Smooth muscle cell (in vitro differentiated cells): ENCODE measurements around the gene MIR17HG. TPM values are rescaled to one million over a fixed set of nuclear protein-coding genes. Genes with fewer than 3 reads are reported as not detected.

ENCODE experiments used
- microRNA counts: library from miRNA; unstranded; fragments of <30 nt; microRNA quantifications from one replicate; lab custom pipeline; 2016
- polyA plus RNA-seq: library from polyadenylated mRNA; unstranded; fragments of >200 nt; fragmentation: Nextera tagmentation; extraction: Ambion mirVana; gene quantifications from 2 replicates; pipeline ENCODE4 v1.2.1, GENCODE V29; 2016
- total RNA-seq: library from RNA; depleted of rRNA; stranded (reverse); fragments of >200 nt; gene quantifications from 2 replicates; pipeline ENCODE4 v1.2.3, GENCODE V29; 2014

Gene MIR17HG
- total and polyA plus RNA-seq, 2 experiments from 2014 or later = 0.07 to 0.54 TPM

MicroRNA genes within 50 kb of the gene (microRNA counts, 767-probe panel; counts per million panel counts)
- microRNA hsa-miR-18a-5p (lab: Ali Mortazavi, UCI) = 2,548 counts per million, percentile 11 among the panel's probes with 10 or more counts
- microRNA hsa-miR-19a-3p (lab: Ali Mortazavi, UCI) = 4,586 counts per million, percentile 19 among the panel's probes with 10 or more counts
- microRNA hsa-miR-19b-3p (lab: Ali Mortazavi, UCI) = 6,930 counts per million, percentile 37 among the panel's probes with 10 or more counts
- microRNA hsa-miR-20a-5p+hsa-miR-20b-5p (lab: Ali Mortazavi, UCI) = 8,806 counts per million, percentile 65 among the panel's probes with 10 or more counts
- 7,318 counts per million, percentile 46 among the panel's probes with 10 or more counts for microRNA hsa-miR-92a-3p (lab: Ali Mortazavi, UCI)

Other genes with a start within 250 kb of the MIR17HG start
- 0.99 and 4.3 TPM in 2 replicates for gene GPC5, start 50.9 kb downstream of the MIR17HG start, total RNA-seq
- 0.37 and 1.0 TPM in 2 replicates for gene GPC5, start 50.9 kb downstream of the MIR17HG start, polyA plus RNA-seq